Nephron (organoid): ENCODE measurements around the gene KDELR1.

ENCODE experiments used
- H3K27ac Mint-ChIP-seq, 3 experiments: 2 replicates each; pipeline ENCODE4 v1.8.0; 2020; ENCODE audit warnings: mixed read lengths in 3 of 3, mild to moderate bottlenecking in 2 of 3, moderate library complexity in 1 of 3
- H3K27me3 Mint-ChIP-seq: 2 replicates; pipeline ENCODE4 v1.8.0; 2021; ENCODE audit warnings: low read depth, mild to moderate bottlenecking, moderate library complexity, mixed read lengths
- H3K36me3 Mint-ChIP-seq: 2 replicates; pipeline ENCODE4 v1.8.0; 2020; ENCODE audit warnings: low read depth, mixed read lengths
- H3K4me1 Mint-ChIP-seq: 2 replicates; pipeline ENCODE4 v1.8.0; 2020; ENCODE audit warnings: mixed read lengths
- H3K4me3 Mint-ChIP-seq, 3 experiments: 2 replicates each; pipeline ENCODE4 v1.8.0; 2020; ENCODE audit warnings: mild to moderate bottlenecking in 3 of 3, mixed read lengths in 3 of 3, moderate library complexity in 2 of 3
- H3K9me3 Mint-ChIP-seq: 2 replicates; pipeline ENCODE4 v1.8.0; 2020; ENCODE audit warnings: mixed read lengths
- CTCF ChIP-seq, 3 experiments: fragments of 200-600 bp; sonication (generic); IDR thresholded peaks; one replicate each; pipeline ENCODE4 v1.5.0; 2021; ENCODE audit warnings: antibody characterized with exemption in 3 of 3; ENCODE audit not compliant: unreplicated experiment in 3 of 3

KDELR1 gene

GRCh38 chr19:48332662-48333466, 58.5 kb downstream of the KDELR1 start:
- TF ChIP-seq CTCF (IDR thresholded peaks at IDR 0.05; ENCODE audit: unreplicated experiment in 3 of 3), result no peak
- peaks cover 44% of the 10 kb centered on the region for H3K4me1 Mint-ChIP-seq
- no peaks in the 10 kb centered on the region for H3K27me3 Mint-ChIP-seq
- H3K9me3 Mint-ChIP-seq, result no peaks in the 10 kb centered on the region
- H3K36me3 Mint-ChIP-seq, result peaks cover 17% of the 10 kb centered on the region
- peak overlapping the region; percentile 86 to 89 (median 88) for H3K4me3 Mint-ChIP-seq
- peak overlapping the region; percentile 90 to 97 (median 95) for H3K27ac Mint-ChIP-seq
